ENCODE measurements around the gene EPHA3. TPM values are rescaled to one million over a fixed set of nuclear protein-coding genes. Genes with fewer than 3 reads are reported as not detected.
A peak's percentile ranks its signal among the peaks of the same experiment; 100 is the strongest.

Gene EPHA3
- total and polyA plus RNA-seq, 2 of the 4 experiments (the other 2 are of a cell fraction): 0.10 to 0.18 TPM

GRCh38 chr3:89314454-89315098 lies 207.2 kb downstream of the EPHA3 start:
- intact Hi-C loops (cut with micrococcal nuclease): loop anchor here (10.0 kb wide), 1 partner anchor 530 kb away; no protein-coding TSS in a partner anchor
- POLR2A ChIA-PET (ENCODE audit: unreplicated experiment): no interaction called here
- no TSS peak for BruUV-seq (replicated peaks)

More at GRCh38 chr3:89314454-89315098, 207.2 kb downstream of the EPHA3 start:
- CTCF ChIA-PET: interaction anchor here (0.7 kb wide), 1 partner anchor 1134 kb away, joined by 3 read pairs; no protein-coding TSS in a partner anchor
- dilution Hi-C loops (cut with HindIII; ENCODE audit: low sequenced_read_pairs, unreplicated experiment) (no loop called here), in situ Hi-C loops (cut with MboI; ENCODE audit: low sequenced_read_pairs) (no loop called here)
- no CpG with 5 or more reads among the region's 3 CpGs for WGBS, 2 experiments (ENCODE audit: extremely low coverage in 2 of 2, insufficient read length in 1 of 2)
- DNase-seq (peak; percentile 44), ATAC-seq (ENCODE audit: low read depth) (peak; percentile 63)
- Histone ChIP-seq H4K91ac (ENCODE audit: insufficient read depth, low read depth, low read length) (no peak overlapping the region), H4K5ac (ENCODE audit: low read depth, low read length) (no peak overlapping the region), H2BK20ac (ENCODE audit: low read depth, low read length) (no peak overlapping the region), H3K9me3 (ENCODE audit: control insufficient read depth, insufficient read depth, low read length) (no peaks in the 10 kb centered on the region), H2BK15ac (ENCODE audit: low read depth, low read length) (no peak overlapping the region), H3K23ac (ENCODE audit: low read depth, low read length) (no peak overlapping the region), H3K4ac (ENCODE audit: low read depth, low read length) (no peak overlapping the region), H3K9me1 (ENCODE audit: insufficient read depth, low read length) (no peaks in the 10 kb centered on the region), H3K18ac (ENCODE audit: low read depth, low read length) (no peak overlapping the region), H2AK5ac (ENCODE audit: low read depth, low read length) (no peak overlapping the region), H2AFZ (replicated peaks; ENCODE audit: low read length, poor library complexity) (no peak overlapping the region), H3K56ac (ENCODE audit: extremely low read depth, insufficient read depth, low read length) (no peak overlapping the region), H3K79me1 (ENCODE audit: low read depth in 1 of 2, low read length in 2 of 2) (no peaks in the 10 kb centered on the region), H3K36me3 (ENCODE audit: control insufficient read depth, insufficient read depth, low read length) (no peaks in the 10 kb centered on the region), H3K27me3 (ENCODE audit: control insufficient read depth, insufficient read depth, low read length) (no peaks in the 10 kb centered on the region), H3K4me1 (ENCODE audit: control insufficient read depth, insufficient read depth, low read length) (no peaks in the 10 kb centered on the region), H4K20me1 (ENCODE audit: insufficient read depth, low read length) (no peaks in the 10 kb centered on the region), H3K4me3 (ENCODE audit: insufficient read depth, low read depth, low read length) (no peak overlapping the region), H2AK9ac (replicated peaks; ENCODE audit: low read depth, low read length, poor library complexity) (no peak overlapping the region), H3K4me2 (ENCODE audit: low read depth, low read length) (no peak overlapping the region), H2BK120ac (ENCODE audit: low read depth, low read length) (no peak overlapping the region), H3K9ac (ENCODE audit: low read depth, low read length) (no peak overlapping the region), H3K14ac (replicated peaks; ENCODE audit: low read depth, low read length) (no peak overlapping the region), H2BK5ac (ENCODE audit: low read depth, low read length, poor library complexity, severe bottlenecking) (no peak overlapping the region), H3K27ac (ENCODE audit: insufficient read depth, low read length) (no peak overlapping the region), H4K8ac (ENCODE audit: low read depth in 2 of 2, low read length in 2 of 2) (no peak overlapping the region)
- TF ChIP-seq MAZ (IDR thresholded peaks at IDR 0.05; ENCODE audit: borderline replicate concordance, low read depth, low read length) (no peak), RAD21 (IDR thresholded peaks at IDR 0.05; ENCODE audit: low read length) (0 out of 2 replicates have a peak, but pooled peaks have one; percentile 7), ELK1 (IDR thresholded peaks at IDR 0.05; ENCODE audit: borderline replicate concordance, low read depth, low read length) (no peak)
- TF ChIP-seq, protein P1, sequence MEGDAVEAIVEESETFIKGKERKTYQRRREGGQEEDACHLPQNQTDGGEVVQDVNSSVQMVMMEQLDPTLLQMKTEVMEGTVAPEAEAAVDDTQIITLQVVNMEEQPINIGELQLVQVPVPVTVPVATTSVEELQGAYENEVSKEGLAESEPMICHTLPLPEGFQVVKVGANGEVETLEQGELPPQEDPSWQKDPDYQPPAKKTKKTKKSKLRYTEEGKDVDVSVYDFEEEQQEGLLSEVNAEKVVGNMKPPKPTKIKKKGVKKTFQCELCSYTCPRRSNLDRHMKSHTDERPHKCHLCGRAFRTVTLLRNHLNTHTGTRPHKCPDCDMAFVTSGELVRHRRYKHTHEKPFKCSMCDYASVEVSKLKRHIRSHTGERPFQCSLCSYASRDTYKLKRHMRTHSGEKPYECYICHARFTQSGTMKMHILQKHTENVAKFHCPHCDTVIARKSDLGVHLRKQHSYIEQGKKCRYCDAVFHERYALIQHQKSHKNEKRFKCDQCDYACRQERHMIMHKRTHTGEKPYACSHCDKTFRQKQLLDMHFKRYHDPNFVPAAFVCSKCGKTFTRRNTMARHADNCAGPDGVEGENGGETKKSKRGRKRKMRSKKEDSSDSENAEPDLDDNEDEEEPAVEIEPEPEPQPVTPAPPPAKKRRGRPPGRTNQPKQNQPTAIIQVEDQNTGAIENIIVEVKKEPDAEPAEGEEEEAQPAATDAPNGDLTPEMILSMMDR (conservative IDR thresholded peaks at IDR 0.05; ENCODE audit: low read depth, low read length): peak; percentile 18; the same call in 1 of the 2 replicates
